Mucosa of stomach (tissue), 1 donor: ENCODE results near the gene RHPN2.

Experiments used
- H3K27me3 ChIP-seq: one replicate; pipeline ENCODE4 v1.7.0; 2013; ENCODE audit warnings: mild to moderate bottlenecking, low read length; ENCODE audit not compliant: control insufficient read depth, insufficient read depth
- H3K36me3 ChIP-seq: one replicate; pipeline ENCODE4 v1.7.0; 2013; ENCODE audit warnings: low read length; ENCODE audit not compliant: control insufficient read depth, insufficient read depth
- H3K4me1 ChIP-seq: one replicate; pipeline ENCODE4 v1.7.0; 2013; ENCODE audit warnings: mild to moderate bottlenecking, low read length; ENCODE audit not compliant: control insufficient read depth, insufficient read depth
- H3K4me3 ChIP-seq: one replicate; pipeline ENCODE4 v1.7.0; 2013; ENCODE audit warnings: low read length
- H3K9ac ChIP-seq: one replicate; pipeline ENCODE4 v1.7.0; 2013; ENCODE audit warnings: mild to moderate bottlenecking, low read length, moderate library complexity
- H3K9me3 ChIP-seq: one replicate; pipeline ENCODE4 v1.7.0; 2013; ENCODE audit warnings: mild to moderate bottlenecking, low read length, moderate library complexity; ENCODE audit not compliant: control insufficient read depth
- donor health status: Pancreatic carcinoma.

RHPN2 gene

DNA sequence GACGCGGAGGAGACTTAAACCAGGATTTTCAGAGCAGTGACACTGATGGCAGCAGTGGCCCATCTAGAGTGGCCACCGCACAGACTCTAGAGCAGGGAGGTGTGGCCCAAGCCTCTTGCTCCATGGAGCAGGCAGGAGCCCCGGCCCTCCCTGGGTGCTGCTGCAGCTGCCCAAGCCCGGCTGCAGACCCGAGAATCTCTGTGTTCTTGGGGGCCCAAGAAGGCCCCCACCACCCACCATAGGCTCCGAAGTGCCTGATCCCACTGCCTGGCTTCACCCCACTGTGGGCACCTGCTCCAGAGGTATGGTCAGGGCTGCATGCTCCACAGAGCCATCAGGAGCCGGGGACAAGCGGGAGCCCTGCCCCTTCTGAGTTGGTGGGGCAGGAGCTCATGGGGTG lies 129.1 kb downstream of the RHPN2 start:
- Histone ChIP-seq H3K9ac (no peak overlapping the region), H3K4me3 (no peak overlapping the region), H3K27me3 (no peaks in the 10 kb centered on the region), H3K9me3 (no peaks in the 10 kb centered on the region), H3K4me1 (no peaks in the 10 kb centered on the region), H3K36me3 (no peaks in the 10 kb centered on the region)

DNA sequence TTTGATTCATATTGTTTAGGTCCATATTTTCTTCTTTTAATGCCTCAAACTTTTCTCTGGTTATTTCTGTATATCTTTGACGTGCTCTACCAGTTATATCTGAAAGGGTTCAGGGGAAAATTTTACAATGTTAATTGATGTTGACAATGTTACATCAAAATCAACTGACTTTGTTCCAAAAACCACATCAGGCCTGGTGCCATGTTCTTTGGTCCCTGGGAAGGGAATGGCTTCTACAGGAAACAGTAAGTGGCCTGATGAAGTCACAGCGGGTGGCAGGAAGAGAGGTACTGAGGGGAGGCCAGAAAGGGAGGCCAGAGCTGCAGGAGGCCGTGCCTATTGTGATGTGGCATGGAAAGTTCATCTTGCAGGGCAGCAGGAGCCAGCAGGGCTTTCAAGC lies 131.1 kb downstream of the RHPN2 start:
- Histone ChIP-seq H3K27me3 (no peaks in the 10 kb centered on the region), H3K4me3 (no peak overlapping the region), H3K9me3 (no peaks in the 10 kb centered on the region), H3K4me1 (peaks cover under 1% of the 10 kb centered on the region), H3K36me3 (no peaks in the 10 kb centered on the region), H3K9ac (no peak overlapping the region)

DNA sequence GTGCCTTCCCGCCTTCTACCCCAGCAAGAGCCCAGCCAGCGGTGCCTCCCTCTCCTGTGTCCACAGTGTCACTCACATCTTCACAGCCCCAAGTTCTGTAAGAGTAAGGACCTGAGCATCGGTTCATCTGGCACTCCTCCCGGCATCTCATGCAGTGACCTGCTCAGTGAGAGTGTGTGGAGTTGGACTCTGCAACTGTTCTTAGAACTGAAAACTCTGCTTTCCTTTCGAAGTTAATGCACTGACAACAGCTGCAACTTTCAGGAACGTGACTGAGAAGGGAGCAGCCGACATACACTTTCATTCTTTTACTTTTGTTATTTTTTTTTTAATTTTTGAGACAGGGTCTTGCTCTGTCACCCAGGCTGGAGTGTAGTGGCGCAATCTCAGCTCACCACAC lies 134.1 kb downstream of the RHPN2 start:
- H3K4me3 ChIP-seq: no peak overlapping the region
- no peak overlapping the region for H3K9ac ChIP-seq
- H3K9me3 ChIP-seq: no peaks in the 10 kb centered on the region
- H3K27me3 ChIP-seq: no peaks in the 10 kb centered on the region
- no peaks in the 10 kb centered on the region for H3K36me3 ChIP-seq
- peaks cover 5% of the 10 kb centered on the region for H3K4me1 ChIP-seq

DNA sequence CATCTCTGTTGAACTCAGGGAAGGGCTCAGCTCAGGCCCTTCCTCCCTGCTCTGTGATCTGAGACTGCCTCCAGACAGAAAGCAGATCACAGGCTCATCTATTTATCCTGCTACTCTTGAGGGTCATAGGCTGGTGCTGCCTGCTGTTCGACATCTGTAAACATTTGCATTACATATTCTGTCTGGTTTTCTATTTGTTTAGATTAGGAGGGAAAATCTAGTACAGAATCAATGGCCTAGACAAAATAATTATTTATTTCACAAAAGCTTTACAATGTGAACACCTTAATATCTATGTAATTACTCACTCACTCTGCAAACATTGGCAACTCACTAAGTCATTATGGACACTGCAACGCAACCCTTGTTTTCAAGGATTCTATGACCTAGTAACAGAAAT lies 135.9 kb downstream of the RHPN2 start:
- Histone ChIP-seq H3K4me1 (peaks cover 11% of the 10 kb centered on the region), H3K9ac (no peak overlapping the region), H3K4me3 (no peak overlapping the region), H3K27me3 (no peaks in the 10 kb centered on the region), H3K36me3 (no peaks in the 10 kb centered on the region), H3K9me3 (no peaks in the 10 kb centered on the region)
